Neuronal stem cell (in vitro differentiated cells): Measurements from ENCODE around the gene PGLYRP4.
A peak's percentile ranks its signal among the peaks of the same experiment; 100 is the strongest.

Experiments used
- DNase-seq: peaks from one replicate; pipeline ENCODE4 v3.0.0-alpha.2; 2013; ENCODE audit warnings: low spot score
- H2AFZ ChIP-seq: one replicate; pipeline ENCODE4 v1.6.1; 2013; ENCODE audit warnings: mild to moderate bottlenecking, low read length, inconsistent platforms
- H2AK5ac ChIP-seq: 2 replicates; pipeline ENCODE4 v1.6.1; 2013; ENCODE audit warnings: low read depth, mild to moderate bottlenecking, inconsistent platforms, low read length, moderate library complexity, mixed read lengths
- H2BK120ac ChIP-seq: 2 replicates; pipeline ENCODE4 v1.6.1; 2013; ENCODE audit warnings: low read depth, mild to moderate bottlenecking, inconsistent platforms, low read length, moderate library complexity, mixed read lengths
- H2BK12ac ChIP-seq: one replicate; pipeline ENCODE4 v1.6.1; 2013; ENCODE audit warnings: low read length, inconsistent platforms
- H2BK15ac ChIP-seq: 2 replicates; pipeline ENCODE4 v1.6.1; 2013; ENCODE audit warnings: mild to moderate bottlenecking, low read length, inconsistent platforms, mixed read lengths
- H2BK5ac ChIP-seq: one replicate; pipeline ENCODE4 v1.6.1; 2013; ENCODE audit warnings: inconsistent platforms, mild to moderate bottlenecking, low read length, moderate library complexity
- H3K14ac ChIP-seq: one replicate; pipeline ENCODE4 v1.6.1; 2013; ENCODE audit warnings: low read length, inconsistent platforms
- H3K18ac ChIP-seq: 2 replicates; pipeline ENCODE4 v1.6.1; 2013; ENCODE audit warnings: low read length, inconsistent platforms
- H3K23ac ChIP-seq: 2 replicates; pipeline ENCODE4 v1.6.1; 2013; ENCODE audit warnings: low read depth, mild to moderate bottlenecking, mixed read lengths, low read length, inconsistent platforms; ENCODE audit not compliant: poor library complexity
- H3K27ac ChIP-seq: replicated peaks from 3 replicates; pipeline ENCODE4 v1.5.1; 2013; ENCODE audit warnings: low read length, inconsistent platforms
- H3K27me3 ChIP-seq, 3 experiments: 2 replicates each; pipeline ENCODE4 v1.6.1; 2013; ENCODE audit warnings: low read length in 3 of 3, mild to moderate bottlenecking in 2 of 3, inconsistent platforms in 1 of 3, low read depth in 1 of 3, mixed read lengths in 1 of 3, moderate library complexity in 1 of 3; ENCODE audit not compliant: control insufficient read depth in 3 of 3, insufficient read depth in 3 of 3
- H3K36me3 ChIP-seq, 2 donors: replicated peaks in 1 of 2; 2 replicates each; pipeline ENCODE4 v1.6.1; 2013; ENCODE audit warnings: low read length in 2 of 2; ENCODE audit not compliant: control insufficient read depth in 2 of 2, insufficient read depth in 2 of 2
- H3K4ac ChIP-seq: 2 replicates; pipeline ENCODE4 v1.6.1; 2013; ENCODE audit warnings: inconsistent platforms, mild to moderate bottlenecking, low read length, moderate library complexity
- H3K4me1 ChIP-seq, 2 donors: 1 replicate in 1 of 2; 2 replicates in 1 of 2; pipeline ENCODE4 v1.6.1; 2013; ENCODE audit warnings: low read length in 2 of 2, low read depth in 1 of 2; ENCODE audit not compliant: control insufficient read depth in 2 of 2, insufficient read depth in 1 of 2
- H3K4me2 ChIP-seq: one replicate; pipeline ENCODE4 v1.6.1; 2013; ENCODE audit warnings: mild to moderate bottlenecking, low read length, inconsistent platforms; ENCODE audit not compliant: insufficient read depth, poor library complexity, severe bottlenecking
- H3K4me3 ChIP-seq, 2 donors: 2 replicates each; pipeline ENCODE4 v1.5.1; 2013; ENCODE audit warnings: low read length in 2 of 2, mild to moderate bottlenecking in 2 of 2, inconsistent platforms in 1 of 2, moderate library complexity in 1 of 2
- H3K79me1 ChIP-seq: one replicate; pipeline ENCODE4 v1.6.1; 2013; ENCODE audit warnings: low read depth, mild to moderate bottlenecking, inconsistent platforms, low read length, moderate library complexity
- H3K9ac ChIP-seq: one replicate; pipeline ENCODE4 v1.6.1; 2013; ENCODE audit warnings: mild to moderate bottlenecking, low read depth, low read length, inconsistent platforms; ENCODE audit not compliant: poor library complexity
- H3K9me3 ChIP-seq, 2 donors: replicated peaks in 1 of 2; 2 replicates each; pipeline versions ENCODE3 to v1.6.1; 2013; ENCODE audit warnings: low read length in 2 of 2, mild to moderate bottlenecking in 2 of 2, inconsistent platforms in 1 of 2, low read depth in 1 of 2, mixed read lengths in 1 of 2, moderate library complexity in 1 of 2; ENCODE audit not compliant: control insufficient read depth in 2 of 2, insufficient read depth in 1 of 2
- H4K8ac ChIP-seq: one replicate; pipeline ENCODE4 v1.6.1; 2013; ENCODE audit warnings: low read depth, mild to moderate bottlenecking, inconsistent platforms, low read length, moderate library complexity
- H4K91ac ChIP-seq: one replicate; pipeline ENCODE4 v1.6.1; 2013; ENCODE audit warnings: low read length, low read depth, mild to moderate bottlenecking, inconsistent platforms; ENCODE audit not compliant: poor library complexity
- WGBS, 2 donors: extraction: QIAGEN DNeasy Blood & Tissue Kit; methylation state at CpG; one replicate each; pipeline ENCODE4 v1.1.7; 2013; ENCODE audit warnings: missing lambda C conversion rate in 2 of 2, mixed read lengths in 1 of 2; ENCODE audit not compliant: insufficient read length in 2 of 2, insufficient replicate concordance in 1 of 2; ENCODE audit errors: extremely low coverage in 2 of 2; 5-methylcytosine and 5-hydroxymethylcytosine counted together

PGLYRP4 gene

GRCh38 chr1:153353226-153353947, 4.7 kb upstream of the PGLYRP4 start:
- H2AFZ ChIP-seq: no peak overlapping the region
- no peak overlapping the region for H3K4me2 ChIP-seq
- H3K9ac ChIP-seq: no peak overlapping the region
- no peak overlapping the region for H3K14ac ChIP-seq
- no peak overlapping the region for H2BK120ac ChIP-seq
- peaks cover 0 to 21% (median 0%) of the 10 kb centered on the region in 3 experiments for H3K27me3 ChIP-seq
- no peaks in the 10 kb centered on the region for H3K9me3 ChIP-seq
- no peak overlapping the region for H3K4me3 ChIP-seq
- no peak overlapping the region for H2BK15ac ChIP-seq
- no peak overlapping the region for H2BK5ac ChIP-seq
- H4K8ac ChIP-seq: no peak overlapping the region
- H2AK5ac ChIP-seq: no peak overlapping the region
- H3K79me1 ChIP-seq: no peaks in the 10 kb centered on the region
- no peak overlapping the region for H3K23ac ChIP-seq
- H3K4me1 ChIP-seq: no peaks in the 10 kb centered on the region
- H2BK12ac ChIP-seq: no peak overlapping the region
- no peak overlapping the region for H3K18ac ChIP-seq
- H4K91ac ChIP-seq: no peak overlapping the region
- H3K27ac ChIP-seq: no peak overlapping the region
- H3K4ac ChIP-seq: no peak overlapping the region
- DNase-seq: no peak
- WGBS, 2 donors: no CpG with 5 or more reads among the region's 7 CpGs
- no peaks in the 10 kb centered on the region for H3K36me3 ChIP-seq

- H3K18ac ChIP-seq: no peak overlapping the region
- no peaks in the 10 kb centered on the region for H3K4me1 ChIP-seq
- no peak overlapping the region for H2BK12ac ChIP-seq
- no peak overlapping the region for H4K91ac ChIP-seq
- no peak overlapping the region for H2AK5ac ChIP-seq
- H3K4me3 ChIP-seq: no peak overlapping the region
- no peaks in the 10 kb centered on the region for H3K36me3 ChIP-seq
- peak; percentile 52 for DNase-seq
- no peak overlapping the region for H4K8ac ChIP-seq
- no peaks in the 10 kb centered on the region for H3K79me1 ChIP-seq
- no peak overlapping the region for H3K4me2 ChIP-seq
- no peak overlapping the region for H2BK120ac ChIP-seq
- no peak overlapping the region for H3K14ac ChIP-seq
- H3K27me3 ChIP-seq: peaks cover 0 to 12% (median 0%) of the 10 kb centered on the region in 3 experiments
- WGBS, 2 donors: no CpG with 5 or more reads among the region's 4 CpGs
- no peak overlapping the region for H2AFZ ChIP-seq
- no peak overlapping the region for H3K23ac ChIP-seq
- no peak overlapping the region for H2BK5ac ChIP-seq
- H2BK15ac ChIP-seq: no peak overlapping the region
- H3K9ac ChIP-seq: no peak overlapping the region
- no peak overlapping the region for H3K4ac ChIP-seq
- no peak overlapping the region for H3K27ac ChIP-seq
- H3K9me3 ChIP-seq: no peaks in the 10 kb centered on the region
Observed at GRCh38 chr1:153352523-153352922, 3.9 kb upstream of the PGLYRP4 start.

- Histone ChIP-seq H3K9ac (no peak overlapping the region), H2BK120ac (no peak overlapping the region), H2BK15ac (no peak overlapping the region), H4K91ac (no peak overlapping the region), H2BK5ac (no peak overlapping the region), H3K9me3 (no peaks in the 10 kb centered on the region), H3K18ac (no peak overlapping the region), H3K4me2 (no peak overlapping the region), H3K4ac (no peak overlapping the region), H3K23ac (no peak overlapping the region), H2AFZ (no peak overlapping the region), H2BK12ac (no peak overlapping the region), H3K27ac (no peak overlapping the region), H4K8ac (no peak overlapping the region), H3K4me1 (no peaks in the 10 kb centered on the region), H3K27me3 (peaks cover 0 to 4% (median 0%) of the 10 kb centered on the region in 3 experiments), H3K36me3 (no peaks in the 10 kb centered on the region), H3K14ac (no peak overlapping the region), H3K4me3 (no peak overlapping the region), H3K79me1 (no peaks in the 10 kb centered on the region), H2AK5ac (no peak overlapping the region)
- WGBS, 2 donors: no CpG with 5 or more reads among the region's 1 CpG
- no peak for DNase-seq
Observed at GRCh38 chr1:153350321-153350957, 1.8 kb upstream of the PGLYRP4 start.
